B cell (primary cell): ENCODE data around the gene FAM227B. TPM values are rescaled to one million over a fixed set of nuclear protein-coding genes. Genes with fewer than 3 reads are reported as not detected.
"Not testable (repeated sequence)": the region's sequence is repeated elsewhere in the genome, so short reads cannot be mapped to it uniquely, and the experiment has no call there.

Experiments
- ATAC-seq: fragments of 200-7000 bp; cut with Tn5 transposase; one replicate; pipeline ENCODE4 v1.10.0; 2021; ENCODE audit warnings: low read depth, mild to moderate bottlenecking, moderate number of reproducible peaks, moderate library complexity
- CTCF ChIA-PET: fragments of 350-600 bp; sonication (Branson Sonifier 250); formaldehyde crosslinking; loops from one replicate; lab custom pipeline; 2021; ENCODE audit warnings: antibody characterized with exemption, inconsistent platforms; lab: Charles Lee
- POLR2A ChIA-PET: fragments of 350-600 bp; sonication (Branson Sonifier 250); formaldehyde crosslinking; loops from one replicate; lab custom pipeline; 2021; ENCODE audit warnings: antibody characterized with exemption; lab: Charles Lee
- DNase-seq: peaks from one replicate; pipeline ENCODE4 v3.0.0; 2013
- H2AFZ ChIP-seq: 2 replicates; pipeline ENCODE4 v1.6.1; 2012; ENCODE audit warnings: mild to moderate bottlenecking, low read depth, low read length; ENCODE audit not compliant: insufficient read depth, poor library complexity, severe bottlenecking
- H3K27ac ChIP-seq, 2 donors: 1 replicate in 1 of 2; 2 replicates in 1 of 2; pipeline ENCODE4 v1.5.1; 2012 to 2013; ENCODE audit warnings: low read length in 2 of 2, mild to moderate bottlenecking in 2 of 2, moderate library complexity in 1 of 2
- H3K27me3 ChIP-seq, 4 experiments: fragments of 200-600 bp in 1 of 4; sonication (generic) in 1 of 4; replicated peaks in 1 of 4; 1 replicate in 2 of 4; 2 replicates in 2 of 4; pipeline versions ENCODE4 v1.6.1 to v1.7.0; 2013 to 2016; ENCODE audit warnings: low read length in 3 of 4, mild to moderate bottlenecking in 2 of 4, mixed read lengths in 1 of 4, moderate library complexity in 1 of 4; ENCODE audit not compliant: insufficient read depth in 4 of 4, control insufficient read depth in 3 of 4; ENCODE audit errors: control extremely low read depth in 1 of 4
- H3K36me3 ChIP-seq, 2 experiments: replicated peaks in 1 of 2; 1 replicate in 1 of 2; 2 replicates in 1 of 2; pipeline versions ENCODE4 v1.6.1 to v1.7.1; 2013; ENCODE audit warnings: low read length in 1 of 2; ENCODE audit not compliant: insufficient read depth in 2 of 2, control insufficient read depth in 1 of 2; ENCODE audit errors: control extremely low read depth in 1 of 2, extremely low read depth in 1 of 2
- H3K4me1 ChIP-seq, 2 donors: fragments of 200-600 bp in 1 of 2; sonication (generic) in 1 of 2; 1 replicate in 1 of 2; 2 replicates in 1 of 2; pipeline versions ENCODE4 v1.5.1 to v1.6.1; 2013 to 2017; ENCODE audit warnings: low read length in 2 of 2; ENCODE audit not compliant: control insufficient read depth in 2 of 2, insufficient read depth in 2 of 2
- H3K4me2 ChIP-seq: replicated peaks from 2 replicates; pipeline ENCODE3; 2012; ENCODE audit warnings: mild to moderate bottlenecking, low read depth, low read length; ENCODE audit not compliant: poor library complexity, severe bottlenecking
- H3K4me3 ChIP-seq, 5 experiments: fragments of 200-600 bp in 1 of 5; sonication (generic) in 1 of 5; 1 replicate in 3 of 5; 2 replicates in 2 of 5; pipeline versions ENCODE4 v1.5.1 to v1.7.0; 2011 to 2016; ENCODE audit warnings: low read length in 4 of 5, mild to moderate bottlenecking in 4 of 5, low read depth in 2 of 5, control low read depth in 1 of 5, moderate library complexity in 1 of 5; ENCODE audit not compliant: insufficient read depth in 1 of 5; ENCODE audit errors: control extremely low read depth in 1 of 5, extremely low read depth in 1 of 5
- H3K79me2 ChIP-seq: fragments of 200-600 bp; sonication (generic); one replicate; pipeline ENCODE4 v1.6.0; 2016; ENCODE audit warnings: low read length; ENCODE audit not compliant: control insufficient read depth, insufficient read depth
- H3K9ac ChIP-seq: fragments of 200-600 bp; sonication (generic); 2 replicates; pipeline ENCODE4 v1.6.1; 2017; ENCODE audit warnings: mild to moderate bottlenecking, low read length, moderate library complexity
- H3K9me3 ChIP-seq, 3 donors: one replicate each; pipeline versions ENCODE4 v1.6.1 to v1.7.1; 2013; ENCODE audit warnings: low read length in 2 of 3; ENCODE audit not compliant: control insufficient read depth in 2 of 3, insufficient read depth in 1 of 3; ENCODE audit errors: control extremely low read depth in 1 of 3
- H4K20me1 ChIP-seq: 2 replicates; pipeline ENCODE4 v1.6.0; 2012; ENCODE audit warnings: mild to moderate bottlenecking, low read length; ENCODE audit not compliant: insufficient read depth, control insufficient read depth, poor library complexity, severe bottlenecking
- H3K27ac Mint-ChIP-seq: one replicate; pipeline ENCODE4 v1.8.0; 2021; ENCODE audit warnings: mixed read lengths
- H3K27me3 Mint-ChIP-seq: one replicate; pipeline ENCODE4 v1.8.0; 2021; ENCODE audit warnings: mixed read lengths
- H3K4me1 Mint-ChIP-seq: one replicate; pipeline ENCODE4 v1.8.0; 2021; ENCODE audit warnings: mixed read lengths
- H3K4me3 Mint-ChIP-seq: one replicate; pipeline ENCODE4 v1.8.0; 2021; ENCODE audit warnings: mixed read lengths
- H3K9me3 Mint-ChIP-seq: one replicate; pipeline ENCODE4 v1.8.0; 2022; ENCODE audit warnings: mixed read lengths; ENCODE audit not compliant: insufficient read depth
- EZH2 ChIP-seq: IDR thresholded peaks from 2 replicates; pipeline ENCODE4 v1.6.1; 2012; ENCODE audit warnings: borderline replicate concordance, low read depth, mild to moderate bottlenecking, moderate library complexity, low read length; ENCODE audit not compliant: insufficient read depth, poor library complexity, severe bottlenecking
- WGBS: methylation state at CpG from one replicate; pipeline ENCODE4 v1.1.5; 2013; ENCODE audit warnings: missing lambda C conversion rate; ENCODE audit not compliant: insufficient coverage; 5-methylcytosine and 5-hydroxymethylcytosine counted together
- intact Hi-C: fragments of 100-400 bp; cut with micrococcal nuclease; formaldehyde crosslinking; loops from one replicate; pipeline ENCODE4 v1.10.0; 2022
- polyA plus RNA-seq: library from polyadenylated mRNA; depleted of rRNA; stranded (reverse); fragments of >200 nt; gene quantifications from 2 replicates; pipeline ENCODE4 v1.2.3, GENCODE V29; 2012
- total RNA-seq, 2 donors: library from RNA; stranded (reverse); fragments of 120-200 nt in 1 of 2; gene quantifications; 1 replicate in 1 of 2; 2 replicates in 1 of 2; pipeline versions ENCODE4 v1.2.3 to v1.2.4, GENCODE V29; 2013 to 2022
- TF ChIP-seq, protein P1 (sequence below): fragments of 200-600 bp; IDR thresholded peaks from one replicate; pipeline ENCODE4 v1.8.0; 2022; ENCODE audit warnings: antibody characterized with exemption, mild to moderate bottlenecking

Gene FAM227B
- total and polyA plus RNA-seq, 2 donors (not counting 1 experiment from before 2014, with no cell fraction given): 5.6 to 8.9 TPM

DNA sequence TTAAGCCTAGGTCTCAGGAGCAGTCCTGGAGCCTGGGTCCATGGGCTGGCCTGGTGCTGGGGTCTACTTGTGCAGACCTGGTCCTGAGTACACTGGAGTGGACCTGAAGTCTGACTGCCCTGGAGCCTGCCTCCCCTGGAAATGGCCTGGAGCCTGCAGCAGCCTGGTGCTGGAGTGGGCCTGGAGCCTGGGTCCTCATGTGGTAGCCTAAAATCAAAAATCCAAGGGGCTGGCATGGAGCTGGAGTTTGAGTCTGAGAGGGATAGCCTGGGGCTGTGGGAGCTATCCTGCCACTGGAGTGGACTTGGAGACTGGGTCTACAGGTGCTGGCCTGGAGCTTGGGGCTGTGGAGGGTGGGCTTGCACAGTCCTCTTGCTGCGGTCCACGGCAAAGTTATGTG lies 15.0 kb downstream of the FAM227B start:
- TF ChIP-seq, protein P1, sequence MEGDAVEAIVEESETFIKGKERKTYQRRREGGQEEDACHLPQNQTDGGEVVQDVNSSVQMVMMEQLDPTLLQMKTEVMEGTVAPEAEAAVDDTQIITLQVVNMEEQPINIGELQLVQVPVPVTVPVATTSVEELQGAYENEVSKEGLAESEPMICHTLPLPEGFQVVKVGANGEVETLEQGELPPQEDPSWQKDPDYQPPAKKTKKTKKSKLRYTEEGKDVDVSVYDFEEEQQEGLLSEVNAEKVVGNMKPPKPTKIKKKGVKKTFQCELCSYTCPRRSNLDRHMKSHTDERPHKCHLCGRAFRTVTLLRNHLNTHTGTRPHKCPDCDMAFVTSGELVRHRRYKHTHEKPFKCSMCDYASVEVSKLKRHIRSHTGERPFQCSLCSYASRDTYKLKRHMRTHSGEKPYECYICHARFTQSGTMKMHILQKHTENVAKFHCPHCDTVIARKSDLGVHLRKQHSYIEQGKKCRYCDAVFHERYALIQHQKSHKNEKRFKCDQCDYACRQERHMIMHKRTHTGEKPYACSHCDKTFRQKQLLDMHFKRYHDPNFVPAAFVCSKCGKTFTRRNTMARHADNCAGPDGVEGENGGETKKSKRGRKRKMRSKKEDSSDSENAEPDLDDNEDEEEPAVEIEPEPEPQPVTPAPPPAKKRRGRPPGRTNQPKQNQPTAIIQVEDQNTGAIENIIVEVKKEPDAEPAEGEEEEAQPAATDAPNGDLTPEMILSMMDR: no peak
- no peak for TF ChIP-seq EZH2
- Histone ChIP-seq H3K27ac (no peak overlapping the region), H3K4me1 (no peaks in the 10 kb centered on the region), H3K4me2 (no peak overlapping the region), H3K4me3 (no peak overlapping the region), H2AFZ (no peak overlapping the region), H3K79me2 (no peaks in the 10 kb centered on the region), H3K36me3 (peaks cover 0 to 2% of the 10 kb centered on the region in 2 experiments), H4K20me1 (no peaks in the 10 kb centered on the region), H3K9ac (no peak overlapping the region), H3K9me3 (peaks cover 4 to 16% (median 13%) of the 10 kb centered on the region in 3 donors), H3K27me3 (no peaks in the 10 kb centered on the region)
- ChIA-PET CTCF (interaction anchor here (0.7 kb wide), 1 partner anchor 187 kb away, joined by 3 read pairs; no protein-coding TSS in a partner anchor), POLR2A (no interaction called here)
- Mint-ChIP-seq H3K4me1 (no peaks in the 10 kb centered on the region), H3K9me3 (peaks cover 6% of the 10 kb centered on the region), H3K27ac (no peak overlapping the region), H3K27me3 (no peaks in the 10 kb centered on the region), H3K4me3 (no peak overlapping the region)
- DNase-seq (no peak), ATAC-seq (no peak)
- 100% methylated on average over 1 of the region's 2 CpGs for WGBS
- intact Hi-C loops: no loop called here

DNA sequence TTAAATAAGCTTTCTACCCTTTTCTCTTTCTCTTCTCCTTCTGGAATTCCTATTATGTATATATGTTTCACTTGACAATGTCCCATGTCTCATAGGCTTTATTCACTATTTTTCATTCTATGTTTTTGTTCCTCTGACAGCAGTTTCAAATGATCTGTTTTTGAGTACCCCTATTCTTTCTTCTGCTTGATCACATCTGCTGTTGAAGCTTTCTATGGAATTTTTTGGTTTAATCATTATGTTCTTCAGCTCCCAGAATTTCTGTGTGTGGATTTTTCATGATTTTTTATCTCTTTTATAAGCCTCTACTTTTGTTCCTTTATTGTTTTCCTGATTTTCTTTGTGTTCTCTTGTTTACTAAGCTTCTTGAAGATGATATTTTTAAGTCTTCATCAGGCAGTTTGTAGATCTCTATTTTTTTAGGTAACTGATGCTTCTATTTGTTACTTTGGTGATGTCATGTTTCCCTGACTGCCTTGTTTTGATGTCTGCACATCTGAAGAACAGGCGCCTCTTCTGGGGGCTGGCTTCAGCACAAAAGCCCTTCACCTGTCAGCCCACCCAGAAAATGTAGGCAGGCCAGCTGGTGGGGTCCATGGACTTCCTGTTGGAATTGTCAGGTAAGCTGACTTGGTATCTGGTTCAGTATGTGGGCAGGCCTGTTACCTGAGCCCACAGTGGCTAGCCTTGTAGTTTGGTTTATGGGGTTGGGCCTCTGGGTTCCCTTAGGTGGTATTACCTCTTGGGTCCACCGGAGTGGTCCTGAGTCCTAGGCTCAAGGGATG lies 15.8 kb downstream of the FAM227B start:
- no peak overlapping the region for H3K4me3 ChIP-seq
- no peaks in the 10 kb centered on the region for H3K27me3 ChIP-seq
- Mint-ChIP-seq H3K27me3 (no peaks in the 10 kb centered on the region), H3K27ac (no peak overlapping the region), H3K4me3 (no peak overlapping the region), H3K4me1 (no peaks in the 10 kb centered on the region), H3K9me3 (peaks cover 9% of the 10 kb centered on the region)
- 96% methylated on average over 2 of the region's 2 CpGs for WGBS
- no peaks in the 10 kb centered on the region for H4K20me1 ChIP-seq
- no peak overlapping the region for H3K27ac ChIP-seq
- POLR2A ChIA-PET: no interaction called here
- no peak overlapping the region for H3K9ac ChIP-seq
- no peaks in the 10 kb centered on the region for H3K4me1 ChIP-seq
- ATAC-seq (no peak), DNase-seq (no peak)
- intact Hi-C loops: no loop called here
- CTCF ChIA-PET: no interaction called here
- no peaks in the 10 kb centered on the region for H3K79me2 ChIP-seq
- no peak overlapping the region for H3K4me2 ChIP-seq
- H2AFZ ChIP-seq: no peak overlapping the region
- TF ChIP-seq, protein P1: no peak
- no peak for TF ChIP-seq EZH2
- peaks cover 4 to 22% (median 13%) of the 10 kb centered on the region in 3 donors for H3K9me3 ChIP-seq
- peaks cover 0 to 2% of the 10 kb centered on the region in 2 experiments for H3K36me3 ChIP-seq

DNA sequence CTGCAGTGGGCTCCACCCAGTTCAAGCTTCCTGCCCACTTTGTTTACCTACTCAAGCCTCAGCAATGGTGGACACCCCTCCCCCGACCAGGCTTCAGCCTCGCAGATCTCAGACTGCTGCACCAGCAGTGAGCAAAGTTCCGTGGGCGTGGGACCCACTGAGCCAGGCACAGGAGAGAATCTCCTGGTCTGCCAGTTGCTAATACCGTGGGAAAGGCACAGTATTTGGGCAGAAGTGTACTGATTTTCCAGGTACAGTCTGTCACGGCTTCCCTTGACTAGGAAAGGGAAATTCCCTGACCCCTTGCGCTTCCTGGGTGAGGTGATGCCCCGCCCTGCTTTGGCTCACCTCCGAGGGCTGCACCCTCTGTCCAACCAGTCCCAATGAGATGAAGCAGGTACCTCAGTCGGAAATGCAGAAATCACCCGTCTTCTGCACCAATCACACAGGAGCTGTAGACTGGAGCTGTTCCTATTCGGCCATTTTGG lies 27.7 kb downstream of the FAM227B start:
- H3K27ac Mint-ChIP-seq, H3K9ac ChIP-seq, H3K79me2 ChIP-seq, H3K4me1 Mint-ChIP-seq, POLR2A ChIA-PET, H3K27me3 Mint-ChIP-seq, DNase-seq, CTCF ChIA-PET, H3K4me2 ChIP-seq, H3K27me3 ChIP-seq, H3K36me3 ChIP-seq, H3K4me3 ChIP-seq, H4K20me1 ChIP-seq, H3K27ac ChIP-seq, ATAC-seq, H2AFZ ChIP-seq, intact Hi-C loops, H3K4me1 ChIP-seq, H3K9me3 ChIP-seq, H3K4me3 Mint-ChIP-seq: not testable (repeated sequence)
- H3K9me3 Mint-ChIP-seq: peaks cover 11% of the 10 kb centered on the region
- WGBS: 93% methylated on average over 9 of the region's 12 CpGs
